WTC11 (cell line): ENCODE data around the gene FUZ. TPM values are rescaled to one million over a fixed set of nuclear protein-coding genes. Genes with fewer than 3 reads are reported as not detected.

Source experiments
- ATAC-seq: fragments of 200-7000 bp; cut with Tn5 transposase; 2 replicates; pipeline ENCODE4 v1.10.0; 2021; ENCODE audit warnings: mild to moderate bottlenecking, moderate library complexity
- CTCF ChIA-PET: fragments of 300-600 bp; sonication (Branson Sonifier 250); formaldehyde crosslinking; loops from one replicate; lab custom pipeline; 2021; ENCODE audit warnings: antibody characterized with exemption; lab: Charles Lee
- POLR2A ChIA-PET: fragments of 350-600 bp; sonication (Branson Sonifier 250); formaldehyde crosslinking; loops from one replicate; lab custom pipeline; 2021; ENCODE audit warnings: antibody characterized with exemption; lab: Charles Lee
- DNase-seq: peaks from one replicate; pipeline ENCODE4 v3.0.0; 2021; ENCODE audit warnings: low spot score
- H3K27ac Mint-ChIP-seq: 2 replicates; pipeline ENCODE4 v1.8.0; 2021; ENCODE audit warnings: mixed read lengths
- H3K27me3 Mint-ChIP-seq: 2 replicates; pipeline ENCODE4 v1.8.0; 2021; ENCODE audit warnings: low read depth, mild to moderate bottlenecking, moderate library complexity, mixed read lengths
- H3K36me3 Mint-ChIP-seq: 2 replicates; pipeline ENCODE4 v1.8.0; 2021; ENCODE audit warnings: mixed read lengths
- H3K4me1 Mint-ChIP-seq: 2 replicates; pipeline ENCODE4 v1.8.0; 2022; ENCODE audit warnings: mixed read lengths
- H3K4me3 Mint-ChIP-seq: 2 replicates; pipeline ENCODE4 v1.8.0; 2021; ENCODE audit warnings: mild to moderate bottlenecking, moderate library complexity, mixed read lengths
- H3K9me3 Mint-ChIP-seq: 2 replicates; pipeline ENCODE4 v1.8.0; 2021; ENCODE audit warnings: mixed read lengths
- ESRRA ChIP-seq: sonication (generic); formaldehyde crosslinking; IDR thresholded peaks from 2 replicates; pipeline ENCODE4 v1.8.1; 2022; ENCODE audit warnings: mild to moderate bottlenecking, missing genetic modification reagents, borderline replicate concordance
- FOXK1 ChIP-seq: sonication (generic); formaldehyde crosslinking; IDR thresholded peaks from 2 replicates; pipeline ENCODE4 v1.8.0; 2022; ENCODE audit warnings: mild to moderate bottlenecking, moderate library complexity, missing genetic modification reagents
- GTF2I ChIP-seq: fragments of 250-450 bp; sonication (Bioruptor Pico); conservative IDR thresholded peaks from 2 replicates; pipeline ENCODE4 v1.4.0; 2021; ENCODE audit warnings: mild to moderate bottlenecking
- PRRX2 ChIP-seq: fragments of 250-450 bp; sonication (Bioruptor Pico); IDR thresholded peaks from 2 replicates; pipeline ENCODE4 v1.8.0; 2021; ENCODE audit warnings: mild to moderate bottlenecking
- SMAD4 ChIP-seq: sonication (generic); formaldehyde crosslinking; IDR thresholded peaks from 2 replicates; pipeline ENCODE4 v1.8.0; 2022; ENCODE audit warnings: mild to moderate bottlenecking, missing genetic modification reagents
- SP1 ChIP-seq: sonication (generic); formaldehyde crosslinking; conservative IDR thresholded peaks from 2 replicates; pipeline ENCODE4 v1.8.1; 2022; ENCODE audit warnings: missing genetic modification reagents
- TCF7 ChIP-seq: sonication (generic); formaldehyde crosslinking; IDR thresholded peaks from 2 replicates; pipeline ENCODE4 v1.8.0; 2022; ENCODE audit warnings: mild to moderate bottlenecking, low read depth, missing genetic modification reagents, moderate library complexity
- USF2 ChIP-seq: sonication (generic); formaldehyde crosslinking; IDR thresholded peaks from 2 replicates; pipeline ENCODE4 v1.8.1; 2023; ENCODE audit warnings: mild to moderate bottlenecking, missing genetic modification reagents, moderate library complexity
- ZMAT4 ChIP-seq: fragments of 250-450 bp; sonication (Bioruptor Pico); IDR thresholded peaks from 2 replicates; pipeline ENCODE4 v1.9.0; 2021; ENCODE audit warnings: mild to moderate bottlenecking
- ZNF232 ChIP-seq: sonication (generic); formaldehyde crosslinking; IDR thresholded peaks from 2 replicates; pipeline ENCODE4 v1.8.0; 2022; ENCODE audit warnings: mild to moderate bottlenecking, missing genetic modification reagents
- ZNF263 ChIP-seq: sonication (generic); formaldehyde crosslinking; IDR thresholded peaks from 2 replicates; pipeline ENCODE4 v1.8.1; 2022; ENCODE audit warnings: low read depth, mild to moderate bottlenecking, moderate library complexity, missing genetic modification reagents
- ZNF396 ChIP-seq: fragments of 250-450 bp; sonication (Bioruptor Pico); IDR thresholded peaks from 2 replicates; pipeline ENCODE4 v1.8.0; 2021; ENCODE audit warnings: mild to moderate bottlenecking, moderate library complexity, borderline replicate concordance
- ZNF425 ChIP-seq: fragments of 250-450 bp; sonication (Bioruptor Pico); conservative IDR thresholded peaks from 2 replicates; pipeline ENCODE4 v1.9.0; 2021; ENCODE audit warnings: mild to moderate bottlenecking
- ZNF532 ChIP-seq: fragments of 250-450 bp; sonication (Bioruptor Pico); IDR thresholded peaks from 2 replicates; pipeline ENCODE4 v1.9.0; 2021; ENCODE audit warnings: mild to moderate bottlenecking, borderline replicate concordance
- total RNA-seq: library from RNA; stranded (reverse); gene quantifications from 3 replicates; pipeline ENCODE4 v1.2.3, GENCODE V29; 2021
- TF ChIP-seq, protein P1 (sequence below): sonication (generic); formaldehyde crosslinking; IDR thresholded peaks from 2 replicates; pipeline ENCODE4 v1.8.1; 2023; ENCODE audit warnings: mild to moderate bottlenecking, moderate library complexity, missing genetic modification reagents
- TF ChIP-seq, protein P2 (sequence below): sonication (generic); formaldehyde crosslinking; IDR thresholded peaks from 2 replicates; pipeline ENCODE4 v1.8.0; 2022; ENCODE audit warnings: mild to moderate bottlenecking, missing genetic modification reagents
- TF ChIP-seq, protein P3 (sequence below): fragments of 250-450 bp; sonication (Bioruptor Pico); IDR thresholded peaks from 2 replicates; pipeline ENCODE4 v1.9.0; 2021; ENCODE audit warnings: moderate library complexity, mild to moderate bottlenecking, inconsistent platforms, borderline replicate concordance
- TF ChIP-seq, protein P4 (sequence below): sonication (generic); formaldehyde crosslinking; IDR thresholded peaks from 2 replicates; pipeline ENCODE4 v1.8.0; 2022; ENCODE audit warnings: mild to moderate bottlenecking, missing genetic modification reagents

Gene FUZ
- total RNA-seq, 1 experiment from 2014 or later = 35.1 TPM

DNA sequence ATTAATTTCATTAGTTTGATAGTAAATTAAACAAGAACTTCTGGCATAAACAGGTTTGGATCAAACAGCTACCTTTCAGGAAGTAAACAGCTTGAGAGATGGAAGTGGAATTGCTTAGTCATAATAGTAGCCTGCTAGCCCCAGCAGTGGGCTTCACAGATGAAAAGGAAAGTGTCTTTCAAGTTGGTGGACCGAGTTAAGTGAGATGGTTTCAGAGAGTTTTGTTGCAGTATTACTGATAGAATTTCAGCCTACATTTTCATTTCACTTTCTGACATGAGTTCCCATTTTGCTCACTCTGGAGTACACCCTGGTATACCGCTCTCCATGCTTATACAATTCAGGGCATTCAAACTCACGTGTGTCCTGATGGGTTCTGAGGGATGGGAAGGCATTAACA, 35.8 kb upstream of the FUZ start:
- Mint-ChIP-seq H3K9me3 (peaks cover 10% of the 10 kb centered on the region), H3K4me3 (peak overlapping the region; percentile 29), H3K4me1 (peaks cover 22% of the 10 kb centered on the region), H3K27me3 (peaks cover 3% of the 10 kb centered on the region; the same call in 1 of the 2 replicates), H3K27ac (no peak overlapping the region; the same call in 1 of the 2 replicates), H3K36me3 (peaks cover 21% of the 10 kb centered on the region)
- ATAC-seq (no peak), DNase-seq (no peak)
- ChIA-PET CTCF (interaction anchor here (1.2 kb wide), 1 partner anchor 36 kb away, joined by 4 read pairs; the partner anchor contains the start of gene FUZ), POLR2A (interaction anchor here (2.6 kb wide), 1 partner anchor 20 kb away, joined by 13 read pairs; no protein-coding TSS in a partner anchor)
- TF ChIP-seq ESRRA (CRISPR knock-in tag) (no peak), ZMAT4 (CRISPR knock-in tag) (no peak), ZNF396 (CRISPR knock-in tag) (no peak), ZNF425 (no peak), ZNF232 (CRISPR knock-in tag) (no peak), SMAD4 (CRISPR knock-in tag) (no peak)
- TF ChIP-seq, protein P1, sequence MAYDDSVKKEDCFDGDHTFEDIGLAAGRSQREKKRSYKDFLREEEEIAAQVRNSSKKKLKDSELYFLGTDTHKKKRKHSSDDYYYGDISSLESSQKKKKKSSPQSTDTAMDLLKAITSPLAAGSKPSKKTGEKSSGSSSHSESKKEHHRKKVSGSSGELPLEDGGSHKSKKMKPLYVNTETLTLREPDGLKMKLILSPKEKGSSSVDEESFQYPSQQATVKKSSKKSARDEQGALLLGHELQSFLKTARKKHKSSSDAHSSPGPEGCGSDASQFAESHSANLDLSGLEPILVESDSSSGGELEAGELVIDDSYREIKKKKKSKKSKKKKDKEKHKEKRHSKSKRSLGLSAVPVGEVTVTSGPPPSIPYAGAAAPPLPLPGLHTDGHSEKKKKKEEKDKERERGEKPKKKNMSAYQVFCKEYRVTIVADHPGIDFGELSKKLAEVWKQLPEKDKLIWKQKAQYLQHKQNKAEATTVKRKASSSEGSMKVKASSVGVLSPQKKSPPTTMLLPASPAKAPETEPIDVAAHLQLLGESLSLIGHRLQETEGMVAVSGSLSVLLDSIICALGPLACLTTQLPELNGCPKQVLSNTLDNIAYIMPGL (CRISPR knock-in tag) = no peak

- ChIA-PET POLR2A (interaction anchor here (1.0 kb wide), 1 partner anchor 17 kb away, joined by 5 read pairs; no protein-coding TSS in a partner anchor), CTCF (interaction anchor here (1.2 kb wide), 1 partner anchor 35 kb away, joined by 4 read pairs; the partner anchor contains the start of gene FUZ)
- ATAC-seq = no peak
Observed at GRCh38 chr19:49847731-49848696, 34.9 kb upstream of the FUZ start.

More at GRCh38 chr19:49847731-49848696, 34.9 kb upstream of the FUZ start:
- H3K27ac Mint-ChIP-seq = no peak overlapping the region
- H3K27me3 Mint-ChIP-seq = peaks cover 3% of the 10 kb centered on the region; the same call in 1 of the 2 replicates
- H3K9me3 Mint-ChIP-seq = peaks cover 10% of the 10 kb centered on the region
- no peak for DNase-seq
- peaks cover 21% of the 10 kb centered on the region for H3K36me3 Mint-ChIP-seq
- TF ChIP-seq, protein P2, sequence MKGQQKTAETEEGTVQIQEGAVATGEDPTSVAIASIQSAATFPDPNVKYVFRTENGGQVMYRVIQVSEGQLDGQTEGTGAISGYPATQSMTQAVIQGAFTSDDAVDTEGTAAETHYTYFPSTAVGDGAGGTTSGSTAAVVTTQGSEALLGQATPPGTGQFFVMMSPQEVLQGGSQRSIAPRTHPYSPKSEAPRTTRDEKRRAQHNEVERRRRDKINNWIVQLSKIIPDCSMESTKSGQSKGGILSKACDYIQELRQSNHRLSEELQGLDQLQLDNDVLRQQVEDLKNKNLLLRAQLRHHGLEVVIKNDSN (CRISPR knock-in tag) = peak; percentile 60; the same call in 1 of the 2 replicates
- TF ChIP-seq ZNF532 (no peak), FOXK1 (CRISPR knock-in tag) (no peak), SP1 (CRISPR knock-in tag) (no peak), USF2 (peak; percentile 75), ZNF263 (CRISPR knock-in tag) (no peak), GTF2I (CRISPR knock-in tag) (no peak), PRRX2 (no peak), TCF7 (CRISPR knock-in tag) (no peak)
- TF ChIP-seq, protein P3, sequence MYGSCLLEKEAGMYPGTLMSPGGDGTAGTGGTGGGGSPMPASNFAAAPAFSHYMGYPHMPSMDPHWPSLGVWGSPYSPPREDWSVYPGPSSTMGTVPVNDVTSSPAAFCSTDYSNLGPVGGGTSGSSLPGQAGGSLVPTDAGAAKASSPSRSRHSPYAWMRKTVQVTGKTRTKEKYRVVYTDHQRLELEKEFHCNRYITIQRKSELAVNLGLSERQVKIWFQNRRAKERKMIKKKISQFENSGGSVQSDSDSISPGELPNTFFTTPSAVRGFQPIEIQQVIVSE = no peak
- TF ChIP-seq, protein P4, sequence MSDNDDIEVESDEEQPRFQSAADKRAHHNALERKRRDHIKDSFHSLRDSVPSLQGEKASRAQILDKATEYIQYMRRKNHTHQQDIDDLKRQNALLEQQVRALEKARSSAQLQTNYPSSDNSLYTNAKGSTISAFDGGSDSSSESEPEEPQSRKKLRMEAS (CRISPR knock-in tag) = no peak
- peaks cover 20% of the 10 kb centered on the region for H3K4me1 Mint-ChIP-seq
- H3K4me3 Mint-ChIP-seq = no peak overlapping the region
